ENCODE data around the gene ROPN1L.

Gene ROPN1L

DNA sequence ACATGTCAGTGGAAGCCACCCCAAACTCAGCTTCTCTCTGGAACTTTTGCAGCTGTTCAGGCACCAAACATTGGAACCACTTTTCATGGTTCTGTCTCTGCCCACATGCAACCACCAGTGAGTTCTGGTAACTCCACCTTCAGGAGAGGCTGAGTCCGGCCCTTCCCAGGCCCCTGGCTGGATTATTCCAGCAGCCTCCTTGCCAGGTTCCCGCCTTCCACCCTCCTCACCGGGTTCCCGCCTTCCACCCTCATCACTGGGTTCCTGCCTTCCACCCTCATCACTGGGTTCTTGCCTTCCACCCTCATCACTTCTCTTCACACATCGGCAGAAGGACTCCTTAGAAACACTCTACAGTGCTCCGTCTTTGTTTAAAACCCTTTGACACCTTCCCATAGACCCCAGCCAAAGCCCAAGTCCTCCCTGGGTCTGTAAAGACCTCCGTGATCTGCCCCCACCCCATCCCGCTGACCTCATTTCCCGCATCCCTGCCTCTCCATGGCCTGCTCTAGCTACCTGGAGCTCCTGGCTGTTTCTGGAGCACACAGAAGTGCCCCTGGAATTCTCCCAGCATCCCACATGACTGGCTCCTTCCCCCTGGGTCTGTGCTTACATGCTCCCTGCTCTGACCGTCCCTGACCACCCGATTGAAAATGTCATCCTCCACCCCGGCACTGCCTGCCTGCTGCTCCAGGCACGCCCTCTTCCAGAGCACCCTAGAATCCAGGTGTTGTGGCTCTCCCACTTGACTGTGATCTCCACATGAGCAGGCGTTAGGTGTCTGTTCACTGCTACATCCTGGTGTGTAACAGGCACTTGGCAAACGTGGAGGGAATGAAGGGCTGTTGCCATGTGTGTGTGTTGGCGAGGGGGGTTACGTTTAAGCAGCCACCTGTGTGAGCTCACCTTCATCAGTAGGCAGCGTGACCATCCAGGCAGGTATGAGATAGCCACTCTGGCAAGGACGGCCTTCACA lies 17.7 kb downstream of the ROPN1L start:
- DNase-seq: no peak

DNA sequence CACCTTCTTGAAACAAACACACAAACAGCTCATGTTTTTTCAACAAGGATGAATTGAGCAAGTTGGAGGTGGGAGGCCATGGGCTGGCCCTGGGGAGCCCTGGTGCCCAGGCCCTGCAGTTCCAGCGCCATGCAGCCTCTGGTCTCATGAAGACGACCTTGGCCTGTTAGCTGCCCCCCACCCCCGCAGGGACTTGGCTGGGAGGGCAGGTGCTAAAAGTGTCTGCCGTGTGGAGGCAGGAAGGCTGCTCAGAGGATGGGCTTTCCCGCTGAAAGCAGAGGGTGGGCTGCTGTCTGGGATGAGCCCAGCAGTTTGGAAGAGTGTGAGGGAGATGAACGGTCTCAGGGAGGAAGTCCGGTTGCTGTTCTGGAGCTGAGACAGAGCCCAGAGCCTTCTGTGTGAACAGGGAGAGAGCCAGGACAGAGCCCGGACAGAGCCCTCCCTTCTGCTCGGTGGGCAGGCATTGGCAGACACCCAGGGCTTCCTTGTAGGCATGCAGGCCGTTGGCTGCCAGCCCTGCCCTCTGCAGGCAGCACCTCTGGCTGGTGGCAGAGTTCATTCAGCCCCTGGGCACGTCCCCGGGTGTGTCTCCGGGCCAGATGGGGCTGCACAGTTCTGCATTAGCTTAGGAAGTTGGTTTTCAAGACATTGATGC lies 18.7 kb downstream of the ROPN1L start:
- DNase-seq: peak; percentile 49

DNA sequence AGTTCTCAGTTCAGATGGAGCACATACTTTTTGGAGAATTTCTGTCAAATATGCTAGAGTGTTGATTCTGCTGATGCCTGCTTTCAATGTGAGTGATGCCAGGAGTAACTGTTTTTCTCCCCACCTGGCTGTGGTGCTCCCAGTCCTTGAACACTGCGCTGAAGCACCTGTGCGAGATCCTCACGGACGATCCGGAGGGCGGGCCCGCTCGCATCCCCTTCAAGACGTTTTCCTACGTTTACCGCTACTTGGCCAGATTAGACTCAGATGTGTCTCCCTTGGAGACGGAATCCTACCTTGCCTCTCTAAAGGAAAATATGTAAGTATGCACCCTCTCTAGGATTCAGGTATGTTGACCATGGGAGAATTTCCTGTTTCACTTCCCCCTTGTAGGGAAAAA lies 19.4 kb downstream of the ROPN1L start:
- no peak for DNase-seq

DNA sequence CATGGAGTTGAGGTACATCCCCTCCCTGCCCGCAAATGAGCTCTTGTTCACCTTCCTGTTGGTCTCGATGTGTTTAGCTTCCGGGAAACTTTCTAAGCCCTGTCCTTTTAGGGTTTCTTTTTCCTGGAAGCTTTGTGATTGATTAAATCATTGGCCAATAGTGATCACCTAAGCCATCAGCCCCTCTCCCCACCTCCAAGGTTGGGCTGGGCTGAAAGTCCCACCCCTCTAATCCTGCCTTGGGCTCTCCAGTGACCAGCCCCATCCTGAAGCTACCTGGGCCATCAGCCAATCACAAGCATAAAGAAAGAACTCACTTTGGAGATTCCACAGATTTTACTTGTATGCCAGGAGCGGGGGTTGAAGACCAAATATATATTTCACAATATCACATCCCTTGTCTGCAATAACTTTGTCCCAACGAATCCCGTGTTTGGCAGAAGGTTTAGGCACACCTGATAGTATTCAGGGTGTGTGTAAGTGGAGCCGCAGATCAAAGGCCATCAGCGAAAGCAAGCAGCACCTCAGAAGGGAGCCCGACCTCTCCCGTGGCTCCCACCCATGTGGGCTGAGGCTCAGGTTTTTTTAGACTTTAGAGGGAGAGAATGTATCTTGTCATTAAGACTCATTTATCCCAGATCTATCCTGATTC lies 20.4 kb downstream of the ROPN1L start:
- no peak for DNase-seq

DNA sequence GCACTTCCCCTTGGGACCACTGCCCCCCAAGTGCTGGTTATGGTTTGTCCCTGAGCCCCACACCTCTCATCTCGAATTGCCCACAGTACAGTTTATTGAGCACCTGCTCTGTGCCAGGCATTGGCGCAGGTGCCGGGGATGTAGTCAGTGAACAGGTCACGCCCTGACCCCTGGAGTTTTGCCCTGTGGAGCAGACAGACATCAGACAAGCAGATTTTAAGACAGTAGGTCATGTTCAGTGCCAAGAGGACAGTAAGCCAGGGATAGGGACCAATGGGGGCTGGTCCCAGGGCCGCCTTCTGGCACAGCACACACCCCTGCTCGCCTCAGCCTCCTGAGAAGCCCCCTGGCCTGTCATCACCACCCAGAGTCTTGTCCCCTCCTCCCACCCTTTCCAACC lies 21.9 kb downstream of the ROPN1L start:
- no peak for DNase-seq

DNA sequence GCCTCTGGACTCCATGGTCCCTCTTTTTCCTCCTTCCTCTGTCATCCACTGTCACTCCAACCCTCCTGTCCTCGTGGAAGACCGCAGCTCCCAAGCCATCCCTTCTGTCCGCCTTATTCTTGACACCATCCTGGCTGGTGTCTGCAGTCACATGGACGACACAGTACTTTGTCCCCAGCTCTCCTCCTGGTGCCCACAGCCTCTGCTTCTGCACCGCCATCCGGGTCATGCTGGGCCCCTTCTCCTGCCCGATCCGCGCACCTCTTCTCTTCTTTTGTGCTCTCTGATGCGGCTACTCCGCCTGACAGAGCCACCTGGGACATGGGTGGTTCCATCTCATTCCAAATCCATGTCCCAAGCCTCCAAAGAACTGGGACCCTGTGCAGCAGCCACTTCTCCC lies 22.5 kb downstream of the ROPN1L start:
- no peak for DNase-seq

DNA sequence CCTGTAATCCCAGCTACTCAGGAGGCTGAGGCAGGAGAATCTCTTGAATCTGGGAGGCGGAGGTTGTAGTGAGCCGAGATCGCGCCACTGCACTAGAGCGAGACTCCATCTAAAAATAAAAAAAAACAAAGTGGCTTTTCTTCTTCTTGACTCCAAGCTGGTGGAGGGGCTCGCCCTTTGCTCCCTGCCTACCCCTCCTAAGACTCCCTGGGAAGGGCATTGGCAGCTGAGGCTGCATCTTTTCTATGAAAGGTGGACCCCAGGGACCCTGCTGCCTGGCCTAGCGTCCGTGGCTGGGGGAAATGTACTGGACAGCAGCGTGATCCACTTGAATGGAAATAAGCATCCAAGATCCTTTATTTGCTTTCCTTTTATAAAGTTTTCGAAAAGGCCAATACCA lies 24.0 kb downstream of the ROPN1L start:
- DNase-seq: no peak

DNA sequence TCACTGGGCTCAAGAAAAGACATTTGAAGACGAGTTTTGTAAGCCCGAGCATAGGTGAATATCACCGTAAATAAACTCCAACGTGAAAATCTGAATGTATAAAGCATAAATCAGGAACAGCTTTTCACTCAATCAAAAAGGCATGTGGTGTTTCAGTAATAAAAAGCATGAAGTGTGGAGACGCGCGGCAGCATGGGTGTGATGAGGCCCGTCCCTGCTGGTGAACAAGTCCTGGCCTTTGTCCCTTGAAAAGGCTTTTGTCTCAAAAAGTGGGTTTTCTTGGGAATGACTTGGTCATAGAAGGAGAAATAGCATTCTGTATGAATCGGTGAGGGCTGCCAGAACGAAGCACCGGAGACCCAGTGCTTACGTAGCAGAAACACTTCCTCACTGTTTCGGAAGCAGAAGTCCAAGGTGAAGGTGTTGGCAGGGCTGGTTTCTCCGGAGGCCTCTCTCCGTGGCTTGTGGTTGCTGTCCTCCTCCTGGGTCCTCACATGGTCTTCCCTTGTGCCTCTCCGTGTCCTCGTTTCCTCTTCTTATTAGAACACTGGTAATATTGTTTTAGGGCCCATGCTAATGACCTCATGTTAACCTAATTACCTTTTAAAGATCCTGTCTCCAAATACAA lies 24.9 kb downstream of the ROPN1L start:
- DNase-seq: no peak

DNA sequence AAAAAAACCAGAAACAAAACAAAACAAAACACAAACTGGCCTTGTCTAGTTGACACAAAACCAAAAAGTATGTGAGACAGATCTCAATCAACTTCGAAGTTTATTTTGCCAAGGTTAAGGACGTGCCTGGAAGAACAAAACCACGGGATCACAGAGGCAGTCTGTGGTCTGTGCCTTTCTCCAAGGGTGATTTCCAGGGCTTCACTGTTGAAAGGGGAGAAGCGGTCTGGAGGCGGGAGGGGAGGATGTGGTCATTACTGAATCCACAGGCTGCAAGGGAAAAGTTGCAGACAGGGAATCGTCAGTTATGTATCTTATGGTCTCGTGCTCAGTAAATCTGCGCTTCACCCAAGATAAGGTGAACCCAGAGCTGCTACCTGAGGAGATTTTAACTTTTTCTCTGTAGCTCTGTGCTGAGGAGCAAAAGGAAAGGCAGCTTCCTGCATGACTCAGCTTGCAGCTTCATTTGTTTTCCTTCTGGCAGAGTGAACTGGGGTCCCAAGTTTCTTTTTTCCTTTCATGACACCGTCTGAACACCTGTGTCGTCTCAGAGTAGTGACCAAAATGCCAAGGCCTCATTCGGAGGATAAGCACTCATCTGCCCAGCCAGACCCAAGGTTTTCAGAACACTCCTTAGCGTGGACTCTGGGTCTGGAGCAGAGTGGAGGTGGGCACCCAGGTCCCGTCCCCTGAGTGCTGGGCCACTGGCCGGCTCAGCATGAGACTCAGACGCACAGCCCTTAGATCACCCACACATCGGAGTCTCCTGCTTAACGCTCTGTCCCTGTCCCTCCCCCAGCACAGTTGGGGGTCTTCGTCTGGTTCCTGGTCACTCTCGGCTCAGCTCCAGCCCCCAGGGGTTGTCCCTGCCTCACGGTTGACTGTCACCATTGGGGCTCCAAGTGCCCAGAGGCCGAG lies 25.9 kb downstream of the ROPN1L start:
- no peak for DNase-seq

DNA sequence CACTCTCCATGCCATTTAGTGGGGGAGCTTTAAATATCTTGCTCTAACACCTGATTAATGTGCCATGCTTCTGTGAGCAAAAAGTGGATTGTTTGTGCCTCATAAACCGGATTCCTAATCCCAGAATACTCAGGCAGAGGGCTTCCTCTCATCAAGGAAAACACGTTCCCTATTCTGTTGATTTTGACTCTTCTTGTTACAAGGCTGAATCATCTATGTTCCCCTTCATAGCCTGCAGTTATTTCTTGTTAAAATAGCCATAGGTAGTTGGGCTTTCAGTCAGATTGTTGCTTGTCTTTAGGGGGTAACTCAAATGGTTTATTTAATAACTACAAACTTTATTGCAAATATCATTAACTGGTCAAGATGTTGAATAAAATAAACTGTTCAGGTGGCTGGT lies 26.6 kb downstream of the ROPN1L start:
- DNase-seq: no peak

DNA sequence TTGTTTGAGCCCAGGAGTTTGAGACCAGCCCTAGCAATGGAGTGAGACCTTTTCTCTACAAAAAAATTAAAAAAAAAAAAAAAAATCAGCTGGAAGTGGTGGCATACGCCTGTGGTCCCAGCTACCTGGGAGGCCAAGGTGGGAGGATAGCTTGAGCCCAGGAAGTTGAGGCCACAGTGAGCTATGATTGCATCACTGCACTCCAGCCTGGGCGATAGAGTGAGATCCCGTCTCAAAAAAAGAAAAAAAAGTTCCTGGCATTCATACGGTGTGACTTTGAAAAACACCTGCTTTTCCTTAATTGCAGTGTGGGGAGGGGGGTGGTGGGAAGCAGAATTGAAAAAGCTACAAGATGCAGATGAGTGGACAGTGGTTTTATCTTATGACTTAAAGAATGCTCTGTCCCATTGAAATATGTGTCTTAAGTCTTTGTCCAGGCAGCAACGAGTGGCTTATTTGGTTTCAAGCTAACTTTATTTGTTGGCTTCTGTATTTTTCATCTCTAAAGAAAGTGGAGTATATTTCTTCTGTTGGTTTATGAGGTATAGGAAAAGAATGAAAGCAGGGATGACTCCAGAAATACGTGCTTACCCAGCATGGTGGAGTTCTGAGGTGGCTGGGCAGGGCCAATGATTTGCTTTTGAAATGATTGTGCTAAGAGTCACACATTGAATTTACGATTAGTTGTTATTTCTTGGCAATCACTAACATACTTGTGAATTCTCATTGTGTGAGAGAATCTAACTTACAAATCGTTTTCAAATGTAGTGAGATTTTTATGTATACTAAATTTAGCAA lies 27.8 kb downstream of the ROPN1L start:
- no peak for DNase-seq

DNA sequence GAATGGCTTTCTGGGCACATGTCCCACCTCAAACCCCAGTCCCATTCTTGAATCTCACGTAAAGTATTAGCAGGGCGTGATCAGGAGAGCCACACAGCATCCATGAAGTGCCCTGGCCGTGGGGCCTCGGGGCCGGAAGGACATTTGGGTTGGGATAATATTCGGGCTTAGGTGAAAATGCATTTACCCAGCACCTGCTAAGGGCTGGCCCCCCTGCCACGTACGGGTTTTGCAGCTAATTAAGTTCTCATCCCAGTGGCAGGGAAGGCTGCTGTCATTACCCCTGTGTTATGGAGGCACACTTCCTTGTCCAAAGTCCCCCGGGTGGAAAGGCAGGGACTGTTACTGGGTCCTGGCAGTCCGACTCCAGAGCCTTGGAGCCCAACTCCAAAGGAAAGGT lies 29.0 kb downstream of the ROPN1L start:
- no peak for DNase-seq

DNA sequence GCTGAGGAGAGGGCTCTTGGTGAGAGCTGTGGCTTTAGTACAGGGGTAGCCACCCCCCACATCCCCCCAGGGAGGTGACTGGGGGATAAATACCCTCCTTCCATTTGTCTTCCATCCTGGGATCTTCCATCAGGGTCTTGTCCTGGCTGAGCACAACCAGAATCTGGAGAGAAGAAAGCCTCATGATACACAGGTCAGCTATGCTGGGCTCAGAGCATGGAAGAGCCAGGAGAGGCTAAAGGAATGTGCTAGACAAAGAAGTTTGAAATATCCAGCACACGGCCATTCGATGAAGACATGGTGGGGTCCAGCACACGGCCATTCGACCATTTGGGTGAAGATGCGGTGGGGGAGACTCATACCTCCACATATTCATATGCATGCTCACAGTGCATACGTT lies 30.0 kb downstream of the ROPN1L start:
- no peak for DNase-seq

DNA sequence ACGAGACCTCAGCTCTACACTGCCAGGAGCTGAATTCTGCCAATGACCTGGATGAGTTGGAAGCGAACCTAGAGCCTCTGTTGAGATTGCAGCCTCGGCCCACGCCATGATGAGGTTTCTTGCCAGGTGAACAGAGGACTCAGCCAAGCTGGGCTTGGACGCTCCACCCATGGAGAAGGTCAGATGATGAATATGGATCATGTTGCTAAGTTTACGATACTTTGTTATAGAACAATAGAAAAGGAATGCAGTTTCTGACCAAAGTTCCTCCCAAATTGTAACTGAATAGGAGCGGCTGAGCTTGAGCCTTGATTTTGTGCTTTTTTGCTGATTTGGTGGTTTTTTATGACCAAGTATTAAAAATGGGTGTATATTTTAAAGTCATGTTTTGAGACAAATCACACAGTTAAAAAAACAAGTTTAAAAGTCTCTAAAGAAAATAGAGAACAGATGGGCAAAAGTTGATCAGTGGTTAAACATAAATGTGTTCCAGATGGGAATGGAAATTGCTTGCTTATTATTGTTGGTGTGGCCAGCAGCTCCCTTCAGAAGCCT lies 32.9 kb downstream of the ROPN1L start:
- no peak for DNase-seq

DNA sequence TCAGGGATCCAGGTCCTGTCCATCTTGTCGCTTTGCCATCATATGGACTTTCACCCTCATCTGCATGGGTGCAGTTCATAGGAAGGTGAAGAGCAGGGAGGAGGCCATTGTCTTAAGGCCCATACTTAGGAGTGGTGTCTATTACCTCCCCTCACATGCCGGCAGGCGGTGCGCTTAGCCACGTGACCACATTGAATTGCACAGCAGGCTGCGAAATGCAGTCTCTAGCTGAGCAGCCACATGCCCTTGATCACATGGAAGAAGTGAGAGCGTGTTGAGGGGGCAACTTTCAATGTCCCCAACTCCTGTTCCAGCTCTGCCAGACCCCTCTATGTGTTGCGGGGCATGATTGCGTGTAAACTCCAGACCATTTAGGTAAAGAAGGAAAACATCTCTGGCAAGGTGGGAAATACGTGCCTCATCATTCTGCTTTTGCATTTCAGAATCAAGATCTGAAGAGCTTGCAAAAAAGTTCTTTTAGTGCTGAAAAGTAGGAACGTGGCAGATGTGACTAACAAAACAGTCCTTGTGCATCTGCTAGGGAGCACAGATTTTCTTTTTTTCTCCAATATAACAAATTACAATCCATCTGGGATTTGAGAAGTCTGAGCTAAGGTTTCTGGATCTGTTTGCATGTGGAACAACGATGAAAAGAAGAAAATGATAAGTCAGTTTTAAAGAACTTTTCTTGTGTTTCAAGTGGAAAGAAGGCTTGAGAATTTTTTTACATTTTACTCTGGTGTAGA lies 34.4 kb downstream of the ROPN1L start:
- no peak for DNase-seq

DNA sequence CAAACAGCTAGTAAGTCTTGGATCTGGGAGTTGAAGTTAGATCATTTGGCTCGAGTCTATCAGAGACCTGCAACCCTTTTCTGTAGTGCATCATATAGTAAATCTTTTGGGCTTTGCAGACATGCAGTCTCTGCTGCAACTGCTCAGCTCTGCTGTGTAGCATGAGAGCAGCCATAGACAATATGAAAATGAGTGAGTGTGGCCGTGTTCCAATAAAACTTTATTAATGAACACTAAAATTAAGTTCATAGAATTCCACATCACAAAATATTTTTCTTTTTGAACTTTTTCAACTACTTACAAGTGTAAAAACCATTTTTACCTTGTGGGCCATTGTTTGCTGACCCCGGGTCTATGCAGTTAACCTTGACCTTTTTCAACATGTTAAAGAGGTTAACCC lies 35.2 kb downstream of the ROPN1L start:
- DNase-seq: no peak

DNA sequence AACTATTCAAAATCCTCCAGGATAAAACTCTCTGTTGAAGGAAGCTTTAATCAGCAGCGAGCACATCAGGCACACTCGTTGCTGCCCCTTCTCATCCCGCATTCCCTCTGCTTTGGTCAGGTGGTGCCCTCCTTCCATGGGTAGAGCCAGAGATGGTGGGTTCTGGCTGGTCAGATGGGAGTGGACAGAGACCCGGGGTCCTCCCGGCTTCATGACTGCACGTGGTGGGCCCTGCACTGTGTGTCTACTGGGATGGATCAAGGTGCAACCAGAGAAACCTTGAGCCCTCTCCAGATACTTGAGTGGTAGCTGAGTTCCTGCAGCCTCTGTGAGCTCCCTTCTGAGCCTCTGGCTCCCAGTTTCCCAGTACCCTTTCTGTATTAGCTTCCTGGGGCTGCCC lies 36.3 kb downstream of the ROPN1L start:
- no peak for DNase-seq

DNA sequence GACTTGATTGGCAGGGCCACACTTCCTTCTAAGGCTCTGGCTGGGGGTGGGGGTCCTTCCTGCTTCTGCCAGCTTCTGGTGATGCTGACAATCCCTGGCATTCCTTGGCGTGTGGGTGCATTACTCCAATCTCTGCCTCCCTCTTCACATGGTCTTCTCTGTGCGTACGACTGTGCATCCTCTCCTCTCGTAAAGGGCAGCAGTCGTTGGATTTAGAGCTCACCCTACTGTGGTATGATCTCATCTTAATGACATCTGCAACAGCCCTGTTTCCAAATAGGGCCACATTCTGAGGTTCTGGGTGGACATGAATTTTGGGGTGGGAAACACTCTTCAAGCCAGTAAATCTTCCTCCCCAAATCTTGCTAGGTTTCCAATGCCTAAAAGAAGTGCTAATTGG lies 36.8 kb downstream of the ROPN1L start:
- no peak for DNase-seq

DNA sequence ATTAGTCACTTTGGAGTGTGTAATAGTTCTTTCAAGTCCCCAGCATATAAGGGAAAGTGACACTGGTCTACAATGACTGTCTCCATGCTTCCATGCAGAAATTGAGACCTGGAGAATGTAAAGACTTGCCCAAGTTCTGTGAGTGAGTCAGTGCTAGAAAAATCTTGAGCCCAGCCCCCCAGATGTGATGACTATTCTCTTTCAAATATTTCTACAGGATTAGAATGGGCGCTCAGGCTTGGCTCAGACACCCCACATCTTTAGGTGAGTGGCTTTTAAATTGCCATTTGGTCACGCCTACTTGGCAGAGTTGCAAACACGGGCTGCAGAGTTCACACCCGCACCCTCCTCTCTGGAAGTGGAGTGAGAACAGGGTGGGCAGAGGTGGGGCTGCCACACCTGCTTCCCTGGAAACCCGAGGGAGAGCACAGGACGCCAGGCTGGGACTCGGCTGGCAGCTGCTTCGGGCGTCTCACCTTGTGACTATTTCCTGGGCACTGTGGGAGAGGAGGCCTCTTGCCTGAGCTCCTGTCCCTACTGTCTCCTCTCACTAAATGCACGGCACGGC lies 37.6 kb downstream of the ROPN1L start:
- no peak for DNase-seq

Data from hematopoietic multipotent progenitor cell treated with erythropoietin and hydrocortisone succinate and interleukin-3 and kit ligand, for 6 days (in vitro differentiated cells).